Stimulated activated CD8-positive, alpha-beta memory T cell treated with anti-CD3 and anti-CD28 coated beads, Interleukin-15, amount 100 ng/mL, for 24 hours (primary cell): Measurements from ENCODE around the gene OR8B3.

ENCODE experiments used
- DNase-seq: peaks from one replicate; pipeline ENCODE4 v3.0.0-alpha.2; 2020; ENCODE audit warnings: low read depth

Gene OR8B3

GRCh38 chr11:124359566-124359965, 39.3 kb downstream of the OR8B3 start:
- DNase-seq, result no peak

- no peak for DNase-seq
These were observed 52.4 kb downstream of the OR8B3 start for GRCh38 chr11:124346311-124346955.
